ENCODE measurements around the gene MBNL2. TPM values are rescaled to one million over a fixed set of nuclear protein-coding genes. Genes with fewer than 3 reads are reported as not detected.

Gene MBNL2
- total RNA-seq, 2 experiments from 2014 or later: 2.7 to 7.4 TPM

GRCh38 chr13:97308735-97309429, 86.7 kb downstream of the MBNL2 start:
- intact Hi-C loops (cut with micrococcal nuclease; ENCODE audit: unreplicated experiment): no loop called here
- Histone ChIP-seq H3K4me1 (ENCODE audit: insufficient read depth, low read length, poor library complexity, severe bottlenecking) (no peaks in the 10 kb centered on the region), H3K36me3 (ENCODE audit: insufficient read depth, low read length) (no peaks in the 10 kb centered on the region), H3K9me2 (ENCODE audit: insufficient read depth, low read length) (no peaks in the 10 kb centered on the region), H3K4me2 (ENCODE audit: low read length) (no peak overlapping the region), H2AFZ (ENCODE audit: low read length) (no peak overlapping the region), H3K4me3 (ENCODE audit: low read depth, low read length, poor library complexity, severe bottlenecking) (no peak overlapping the region), H3K27ac (ENCODE audit: low read depth, low read length, poor library complexity, severe bottlenecking) (no peak overlapping the region), H3K9me3 (ENCODE audit: low read length) (no peaks in the 10 kb centered on the region), H4K20me1 (ENCODE audit: insufficient read depth, low read length) (no peaks in the 10 kb centered on the region), H3K79me2 (ENCODE audit: insufficient read depth, low read depth, low read length) (no peaks in the 10 kb centered on the region)
- TF ChIP-seq EZH2phosphoT487 (IDR thresholded peaks at IDR 0.05; ENCODE audit: borderline replicate concordance, low read depth, low read length): no peak
- no peak for TF ChIP-seq CTCF (conservative IDR thresholded peaks at IDR 0.05; ENCODE audit: low read length)
- POLR2A ChIA-PET: no interaction called here
- DNase-seq (ENCODE audit: low spot score): no peak
- CTCF ChIA-PET (ENCODE audit: unreplicated experiment): no interaction called here
- no TSS peak for BruUV-seq (replicated peaks)

- Histone ChIP-seq H3K9me2 (ENCODE audit: insufficient read depth, low read length) (no peaks in the 10 kb centered on the region), H3K79me2 (ENCODE audit: insufficient read depth, low read depth, low read length) (no peaks in the 10 kb centered on the region), H3K9me3 (ENCODE audit: low read length) (no peaks in the 10 kb centered on the region), H3K4me2 (ENCODE audit: low read length) (no peak overlapping the region), H3K4me3 (ENCODE audit: low read depth, low read length, poor library complexity, severe bottlenecking) (no peak overlapping the region), H4K20me1 (ENCODE audit: insufficient read depth, low read length) (no peaks in the 10 kb centered on the region), H3K4me1 (ENCODE audit: insufficient read depth, low read length, poor library complexity, severe bottlenecking) (no peaks in the 10 kb centered on the region), H3K27ac (ENCODE audit: low read depth, low read length, poor library complexity, severe bottlenecking) (no peak overlapping the region), H2AFZ (ENCODE audit: low read length) (no peak overlapping the region), H3K36me3 (ENCODE audit: insufficient read depth, low read length) (no peaks in the 10 kb centered on the region)
- no TSS peak for BruUV-seq (replicated peaks)
- POLR2A ChIA-PET: no interaction called here
- intact Hi-C loops (cut with micrococcal nuclease; ENCODE audit: unreplicated experiment): no loop called here
- DNase-seq (ENCODE audit: low spot score): no peak
- CTCF ChIA-PET (ENCODE audit: unreplicated experiment): no interaction called here
- TF ChIP-seq CTCF (conservative IDR thresholded peaks at IDR 0.05; ENCODE audit: low read length) (no peak), EZH2phosphoT487 (IDR thresholded peaks at IDR 0.05; ENCODE audit: borderline replicate concordance, low read depth, low read length) (no peak)
These were observed 88.8 kb downstream of the MBNL2 start for GRCh38 chr13:97310809-97311436.

GRCh38 chr13:97311956-97312355, 89.8 kb downstream of the MBNL2 start:
- DNase-seq (ENCODE audit: low spot score): no peak
- no TSS peak for BruUV-seq (replicated peaks)
- Histone ChIP-seq H3K27ac (ENCODE audit: low read depth, low read length, poor library complexity, severe bottlenecking) (no peak overlapping the region), H3K9me2 (ENCODE audit: insufficient read depth, low read length) (no peaks in the 10 kb centered on the region), H3K9me3 (ENCODE audit: low read length) (no peaks in the 10 kb centered on the region), H3K4me3 (ENCODE audit: low read depth, low read length, poor library complexity, severe bottlenecking) (no peak overlapping the region), H3K36me3 (ENCODE audit: insufficient read depth, low read length) (no peaks in the 10 kb centered on the region), H3K79me2 (ENCODE audit: insufficient read depth, low read depth, low read length) (no peaks in the 10 kb centered on the region), H3K4me1 (ENCODE audit: insufficient read depth, low read length, poor library complexity, severe bottlenecking) (no peaks in the 10 kb centered on the region), H4K20me1 (ENCODE audit: insufficient read depth, low read length) (no peaks in the 10 kb centered on the region), H2AFZ (ENCODE audit: low read length) (no peak overlapping the region), H3K4me2 (ENCODE audit: low read length) (no peak overlapping the region)
- intact Hi-C loops (cut with micrococcal nuclease; ENCODE audit: unreplicated experiment): no loop called here
- TF ChIP-seq EZH2phosphoT487 (IDR thresholded peaks at IDR 0.05; ENCODE audit: borderline replicate concordance, low read depth, low read length) (no peak), CTCF (conservative IDR thresholded peaks at IDR 0.05; ENCODE audit: low read length) (no peak)
- ChIA-PET CTCF (ENCODE audit: unreplicated experiment) (no interaction called here), POLR2A (no interaction called here)

All from OCI-LY7 (cell line).